ENCODE data around the gene RNF138. TPM values are rescaled to one million over a fixed set of nuclear protein-coding genes. Genes with fewer than 3 reads are reported as not detected.

The RNF138 gene
- total and polyA plus RNA-seq, 10 of the 15 experiments (the other 5 are each of a cell fraction or from before 2014, with no cell fraction given) = 24.2 to 75.2 (median 40.1) TPM

DNA sequence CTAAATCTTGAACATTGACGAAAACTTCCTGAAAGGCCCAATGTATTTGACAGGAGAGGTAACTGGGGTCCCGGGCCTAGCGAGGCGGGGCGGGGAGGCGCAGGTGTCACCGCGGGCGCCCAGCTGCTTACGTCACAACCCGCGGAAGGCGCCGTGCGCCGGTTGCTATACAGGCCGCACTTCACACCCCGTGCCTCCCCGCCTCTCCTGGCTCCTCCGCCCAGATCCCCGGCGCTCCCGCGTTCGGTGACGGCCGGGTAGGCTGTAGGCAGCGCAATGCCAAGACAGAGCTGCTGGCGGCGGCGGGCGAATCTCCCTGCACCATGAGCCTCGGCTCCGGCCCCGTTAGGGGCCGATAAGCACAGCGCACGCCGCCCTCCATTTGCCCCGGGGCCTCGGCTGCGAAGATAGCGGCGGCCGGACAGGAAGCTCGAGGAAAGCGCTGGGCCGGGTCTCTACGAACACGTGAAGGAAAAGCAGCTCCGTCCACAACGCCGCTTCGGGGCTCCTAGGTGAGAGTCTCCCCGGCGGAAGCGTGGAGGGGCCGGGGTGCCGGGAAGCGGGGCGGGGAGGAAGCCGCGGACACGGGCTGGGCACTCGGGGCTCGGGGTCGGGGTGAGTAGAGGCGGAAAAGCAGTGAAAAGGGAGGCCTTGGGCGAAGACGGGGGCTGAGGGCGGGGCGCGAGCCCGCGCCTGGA is at the start of gene RNF138 (continued):
- TF ChIP-seq, protein P1, sequence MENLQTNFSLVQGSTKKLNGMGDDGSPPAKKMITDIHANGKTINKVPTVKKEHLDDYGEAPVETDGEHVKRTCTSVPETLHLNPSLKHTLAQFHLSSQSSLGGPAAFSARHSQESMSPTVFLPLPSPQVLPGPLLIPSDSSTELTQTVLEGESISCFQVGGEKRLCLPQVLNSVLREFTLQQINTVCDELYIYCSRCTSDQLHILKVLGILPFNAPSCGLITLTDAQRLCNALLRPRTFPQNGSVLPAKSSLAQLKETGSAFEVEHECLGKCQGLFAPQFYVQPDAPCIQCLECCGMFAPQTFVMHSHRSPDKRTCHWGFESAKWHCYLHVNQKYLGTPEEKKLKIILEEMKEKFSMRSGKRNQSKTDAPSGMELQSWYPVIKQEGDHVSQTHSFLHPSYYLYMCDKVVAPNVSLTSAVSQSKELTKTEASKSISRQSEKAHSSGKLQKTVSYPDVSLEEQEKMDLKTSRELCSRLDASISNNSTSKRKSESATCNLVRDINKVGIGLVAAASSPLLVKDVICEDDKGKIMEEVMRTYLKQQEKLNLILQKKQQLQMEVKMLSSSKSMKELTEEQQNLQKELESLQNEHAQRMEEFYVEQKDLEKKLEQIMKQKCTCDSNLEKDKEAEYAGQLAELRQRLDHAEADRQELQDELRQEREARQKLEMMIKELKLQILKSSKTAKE (IDR thresholded peaks at IDR 0.05; ENCODE audit: low read depth, poor library complexity, severe bottlenecking) = no peak
- peak; percentile 63 for TF ChIP-seq YY1 (IDR thresholded peaks at IDR 0.05; ENCODE audit: low read depth, low read length)
- TF ChIP-seq, protein P2, sequence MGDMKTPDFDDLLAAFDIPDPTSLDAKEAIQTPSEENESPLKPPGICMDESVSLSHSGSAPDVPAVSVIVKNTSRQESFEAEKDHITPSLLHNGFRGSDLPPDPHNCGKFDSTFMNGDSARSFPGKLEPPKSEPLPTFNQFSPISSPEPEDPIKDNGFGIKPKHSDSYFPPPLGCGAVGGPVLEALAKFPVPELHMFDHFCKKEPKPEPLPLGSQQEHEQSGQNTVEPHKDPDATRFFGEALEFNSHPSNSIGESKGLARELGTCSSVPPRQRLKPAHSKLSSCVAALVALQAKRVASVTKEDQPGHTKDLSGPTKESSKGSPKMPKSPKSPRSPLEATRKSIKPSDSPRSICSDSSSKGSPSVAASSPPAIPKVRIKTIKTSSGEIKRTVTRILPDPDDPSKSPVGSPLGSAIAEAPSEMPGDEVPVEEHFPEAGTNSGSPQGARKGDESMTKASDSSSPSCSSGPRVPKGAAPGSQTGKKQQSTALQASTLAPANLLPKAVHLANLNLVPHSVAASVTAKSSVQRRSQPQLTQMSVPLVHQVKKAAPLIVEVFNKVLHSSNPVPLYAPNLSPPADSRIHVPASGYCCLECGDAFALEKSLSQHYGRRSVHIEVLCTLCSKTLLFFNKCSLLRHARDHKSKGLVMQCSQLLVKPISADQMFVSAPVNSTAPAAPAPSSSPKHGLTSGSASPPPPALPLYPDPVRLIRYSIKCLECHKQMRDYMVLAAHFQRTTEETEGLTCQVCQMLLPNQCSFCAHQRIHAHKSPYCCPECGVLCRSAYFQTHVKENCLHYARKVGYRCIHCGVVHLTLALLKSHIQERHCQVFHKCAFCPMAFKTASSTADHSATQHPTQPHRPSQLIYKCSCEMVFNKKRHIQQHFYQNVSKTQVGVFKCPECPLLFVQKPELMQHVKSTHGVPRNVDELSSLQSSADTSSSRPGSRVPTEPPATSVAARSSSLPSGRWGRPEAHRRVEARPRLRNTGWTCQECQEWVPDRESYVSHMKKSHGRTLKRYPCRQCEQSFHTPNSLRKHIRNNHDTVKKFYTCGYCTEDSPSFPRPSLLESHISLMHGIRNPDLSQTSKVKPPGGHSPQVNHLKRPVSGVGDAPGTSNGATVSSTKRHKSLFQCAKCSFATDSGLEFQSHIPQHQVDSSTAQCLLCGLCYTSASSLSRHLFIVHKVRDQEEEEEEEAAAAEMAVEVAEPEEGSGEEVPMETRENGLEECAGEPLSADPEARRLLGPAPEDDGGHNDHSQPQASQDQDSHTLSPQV (IDR thresholded peaks at IDR 0.05) = peak; percentile 41; the same call in 1 of the 2 replicates
- peak; percentile 87 for TF ChIP-seq LARP7 (IDR thresholded peaks at IDR 0.05)
- no peak for TF ChIP-seq NFXL1 (IDR thresholded peaks at IDR 0.05; ENCODE audit: borderline replicate concordance)
- no peak for TF ChIP-seq HDGF (IDR thresholded peaks at IDR 0.05)
- peak; percentile 69; the same call in 1 of the 2 replicates for TF ChIP-seq SIN3A (IDR thresholded peaks at IDR 0.05; ENCODE audit: low read depth, low read length)
- no peak for TF ChIP-seq BMI1 (IDR thresholded peaks at IDR 0.05; ENCODE audit: borderline replicate concordance)
- 0 out of 2 replicates have a peak, but pooled peaks have one; percentile 60 for TF ChIP-seq ZNF207 (IDR thresholded peaks at IDR 0.05; ENCODE audit: borderline replicate concordance)
- 0 out of 2 replicates have a peak, but pooled peaks have one; percentile 35 for TF ChIP-seq CBX5 (IDR thresholded peaks at IDR 0.05; ENCODE audit: low read depth)
- TF ChIP-seq YBX1 (IDR thresholded peaks at IDR 0.05) = no peak
- 0 out of 2 replicates have a peak, but pooled peaks have one; percentile 49 for TF ChIP-seq STAT1 (conservative IDR thresholded peaks at IDR 0.05)
- TF ChIP-seq, protein P3, sequence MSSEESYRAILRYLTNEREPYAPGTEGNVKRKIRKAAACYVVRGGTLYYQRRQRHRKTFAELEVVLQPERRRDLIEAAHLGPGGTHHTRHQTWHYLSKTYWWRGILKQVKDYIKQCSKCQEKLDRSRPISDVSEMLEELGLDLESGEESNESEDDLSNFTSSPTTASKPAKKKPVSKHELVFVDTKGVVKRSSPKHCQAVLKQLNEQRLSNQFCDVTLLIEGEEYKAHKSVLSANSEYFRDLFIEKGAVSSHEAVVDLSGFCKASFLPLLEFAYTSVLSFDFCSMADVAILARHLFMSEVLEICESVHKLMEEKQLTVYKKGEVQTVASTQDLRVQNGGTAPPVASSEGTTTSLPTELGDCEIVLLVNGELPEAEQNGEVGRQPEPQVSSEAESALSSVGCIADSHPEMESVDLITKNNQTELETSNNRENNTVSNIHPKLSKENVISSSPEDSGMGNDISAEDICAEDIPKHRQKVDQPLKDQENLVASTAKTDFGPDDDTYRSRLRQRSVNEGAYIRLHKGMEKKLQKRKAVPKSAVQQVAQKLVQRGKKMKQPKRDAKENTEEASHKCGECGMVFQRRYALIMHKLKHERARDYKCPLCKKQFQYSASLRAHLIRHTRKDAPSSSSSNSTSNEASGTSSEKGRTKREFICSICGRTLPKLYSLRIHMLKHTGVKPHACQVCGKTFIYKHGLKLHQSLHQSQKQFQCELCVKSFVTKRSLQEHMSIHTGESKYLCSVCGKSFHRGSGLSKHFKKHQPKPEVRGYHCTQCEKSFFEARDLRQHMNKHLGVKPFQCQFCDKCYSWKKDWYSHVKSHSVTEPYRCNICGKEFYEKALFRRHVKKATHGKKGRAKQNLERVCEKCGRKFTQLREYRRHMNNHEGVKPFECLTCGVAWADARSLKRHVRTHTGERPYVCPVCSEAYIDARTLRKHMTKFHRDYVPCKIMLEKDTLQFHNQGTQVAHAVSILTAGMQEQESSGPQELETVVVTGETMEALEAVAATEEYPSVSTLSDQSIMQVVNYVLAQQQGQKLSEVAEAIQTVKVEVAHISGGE (CRISPR knock-in tag; IDR thresholded peaks at IDR 0.05) = no peak
- TF ChIP-seq CBFB (IDR thresholded peaks at IDR 0.05; ENCODE audit: low read depth) = no peak
- TF ChIP-seq RAD21 (IDR thresholded peaks at IDR 0.05; ENCODE audit: insufficient read depth, low read depth, low read length) = no peak
- TF ChIP-seq, protein P4, sequence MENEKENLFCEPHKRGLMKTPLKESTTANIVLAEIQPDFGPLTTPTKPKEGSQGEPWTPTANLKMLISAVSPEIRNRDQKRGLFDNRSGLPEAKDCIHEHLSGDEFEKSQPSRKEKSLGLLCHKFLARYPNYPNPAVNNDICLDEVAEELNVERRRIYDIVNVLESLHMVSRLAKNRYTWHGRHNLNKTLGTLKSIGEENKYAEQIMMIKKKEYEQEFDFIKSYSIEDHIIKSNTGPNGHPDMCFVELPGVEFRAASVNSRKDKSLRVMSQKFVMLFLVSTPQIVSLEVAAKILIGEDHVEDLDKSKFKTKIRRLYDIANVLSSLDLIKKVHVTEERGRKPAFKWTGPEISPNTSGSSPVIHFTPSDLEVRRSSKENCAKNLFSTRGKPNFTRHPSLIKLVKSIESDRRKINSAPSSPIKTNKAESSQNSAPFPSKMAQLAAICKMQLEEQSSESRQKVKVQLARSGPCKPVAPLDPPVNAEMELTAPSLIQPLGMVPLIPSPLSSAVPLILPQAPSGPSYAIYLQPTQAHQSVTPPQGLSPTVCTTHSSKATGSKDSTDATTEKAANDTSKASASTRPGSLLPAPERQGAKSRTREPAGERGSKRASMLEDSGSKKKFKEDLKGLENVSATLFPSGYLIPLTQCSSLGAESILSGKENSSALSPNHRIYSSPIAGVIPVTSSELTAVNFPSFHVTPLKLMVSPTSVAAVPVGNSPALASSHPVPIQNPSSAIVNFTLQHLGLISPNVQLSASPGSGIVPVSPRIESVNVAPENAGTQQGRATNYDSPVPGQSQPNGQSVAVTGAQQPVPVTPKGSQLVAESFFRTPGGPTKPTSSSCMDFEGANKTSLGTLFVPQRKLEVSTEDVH (IDR thresholded peaks at IDR 0.05; ENCODE audit: low read depth, partially characterized antibody) = no peak
- TF ChIP-seq NBN (IDR thresholded peaks at IDR 0.05) = peak; percentile 71
- peak; percentile 96 for TF ChIP-seq CREB1 (IDR thresholded peaks at IDR 0.05; ENCODE audit: low read depth)
